ENCODE measurements around the gene SCN4A.

The SCN4A gene

DNA sequence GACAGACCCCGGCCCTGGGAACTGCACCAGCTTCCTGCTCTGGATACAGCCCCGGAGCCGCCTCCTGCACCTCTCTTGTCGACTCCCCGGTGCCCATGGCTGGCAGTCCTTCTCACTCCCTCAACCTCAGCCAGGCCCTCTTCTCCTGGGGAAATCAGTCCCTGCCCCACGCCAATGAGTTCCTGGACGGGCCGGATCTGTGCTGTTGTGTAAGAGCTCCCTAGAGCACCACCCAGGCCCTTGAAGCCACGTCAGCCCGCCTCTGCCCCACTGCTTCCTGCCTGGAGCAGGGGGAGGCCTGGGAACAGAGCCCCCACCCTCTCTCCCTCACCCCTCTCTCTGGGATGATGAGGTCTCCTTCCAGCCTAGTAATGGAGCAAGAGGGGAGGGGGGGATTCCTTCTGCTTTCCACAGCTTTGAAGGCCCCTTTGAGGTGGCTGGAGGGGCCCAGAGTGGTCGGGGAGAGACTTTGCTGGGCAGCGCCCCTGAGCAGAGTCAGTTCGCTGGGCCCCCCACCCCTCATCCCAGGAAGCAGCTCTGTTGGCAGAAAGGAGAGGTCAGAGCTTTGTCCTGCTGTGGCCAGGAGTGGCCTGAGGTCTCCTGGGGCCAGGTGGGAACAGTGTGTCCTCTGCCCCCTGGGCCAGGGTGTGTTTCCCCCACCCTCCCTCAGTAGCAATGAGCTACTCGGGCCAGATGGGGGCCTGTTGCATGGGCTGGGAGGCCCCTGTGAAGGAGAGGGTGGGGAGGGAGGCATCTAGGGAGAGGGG is 29.2 kb upstream of the SCN4A start:
- DNase-seq, result no peak

DNA sequence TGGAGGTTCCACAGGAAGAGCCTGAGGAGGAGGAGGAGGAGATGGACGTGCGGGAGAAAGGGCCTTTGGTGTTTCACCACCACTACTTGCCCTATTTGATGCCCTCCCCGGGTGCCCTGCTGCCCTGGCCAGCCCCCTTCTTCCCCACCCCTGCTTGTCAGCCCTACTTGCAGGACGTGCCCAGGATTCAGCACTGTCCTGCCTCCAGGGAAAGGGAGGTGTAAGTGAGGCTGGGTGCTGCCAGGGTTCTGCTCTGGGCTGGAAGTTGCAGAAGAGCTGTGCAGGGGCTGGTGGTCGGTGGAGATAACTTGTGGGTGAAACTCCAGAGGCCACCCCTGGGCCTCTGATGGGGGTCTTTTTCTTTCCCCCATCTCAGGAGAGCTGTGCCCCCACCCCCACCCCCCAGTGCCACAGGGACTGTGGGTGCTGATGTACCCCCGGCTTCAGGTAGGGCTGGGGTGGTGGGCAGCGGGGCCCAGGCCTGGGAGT is 28.4 kb upstream of the SCN4A start:
- no peak for DNase-seq

DNA sequence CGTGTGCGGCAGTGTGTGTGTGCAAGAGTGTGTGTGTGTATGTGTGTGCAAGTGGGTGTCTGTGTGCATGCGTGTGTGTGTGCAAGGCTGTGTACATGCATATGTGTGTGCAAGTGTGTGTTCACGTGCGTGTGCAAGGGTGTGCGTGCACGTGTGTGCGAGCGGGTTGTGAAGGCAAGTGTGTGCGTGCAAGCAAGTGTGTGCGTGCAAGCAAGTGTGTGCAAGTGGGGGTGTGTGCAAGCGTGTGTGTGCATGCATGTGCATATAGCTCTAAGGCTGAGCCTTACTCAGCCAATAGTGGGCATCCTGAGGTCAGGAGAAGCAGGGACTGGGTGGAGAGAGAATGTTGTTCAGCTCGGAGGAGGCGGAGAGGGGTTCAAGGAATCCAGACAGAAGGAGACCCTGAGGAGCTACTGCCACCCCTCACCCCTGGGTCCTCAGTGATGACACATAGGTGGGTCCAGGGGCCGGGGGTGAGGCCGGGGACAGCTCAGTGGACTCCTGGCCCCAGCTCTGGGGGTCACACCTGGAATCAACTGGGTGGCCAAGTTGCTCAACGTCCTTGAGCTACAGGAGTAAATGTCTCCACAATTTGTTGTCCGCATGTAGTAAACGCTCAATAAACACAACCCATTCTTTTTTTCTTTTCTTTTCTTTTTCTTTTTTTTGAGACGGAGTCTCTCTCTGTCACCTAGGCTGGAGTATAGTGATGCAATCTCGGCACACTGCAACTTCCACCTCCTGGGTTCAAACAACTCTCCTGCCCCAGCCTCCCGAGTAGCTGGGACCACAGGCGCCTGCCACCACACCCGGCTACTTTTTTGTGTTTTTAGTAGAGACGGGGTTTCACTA is 27.2 kb upstream of the SCN4A start:
- DNase-seq, result no peak

DNA sequence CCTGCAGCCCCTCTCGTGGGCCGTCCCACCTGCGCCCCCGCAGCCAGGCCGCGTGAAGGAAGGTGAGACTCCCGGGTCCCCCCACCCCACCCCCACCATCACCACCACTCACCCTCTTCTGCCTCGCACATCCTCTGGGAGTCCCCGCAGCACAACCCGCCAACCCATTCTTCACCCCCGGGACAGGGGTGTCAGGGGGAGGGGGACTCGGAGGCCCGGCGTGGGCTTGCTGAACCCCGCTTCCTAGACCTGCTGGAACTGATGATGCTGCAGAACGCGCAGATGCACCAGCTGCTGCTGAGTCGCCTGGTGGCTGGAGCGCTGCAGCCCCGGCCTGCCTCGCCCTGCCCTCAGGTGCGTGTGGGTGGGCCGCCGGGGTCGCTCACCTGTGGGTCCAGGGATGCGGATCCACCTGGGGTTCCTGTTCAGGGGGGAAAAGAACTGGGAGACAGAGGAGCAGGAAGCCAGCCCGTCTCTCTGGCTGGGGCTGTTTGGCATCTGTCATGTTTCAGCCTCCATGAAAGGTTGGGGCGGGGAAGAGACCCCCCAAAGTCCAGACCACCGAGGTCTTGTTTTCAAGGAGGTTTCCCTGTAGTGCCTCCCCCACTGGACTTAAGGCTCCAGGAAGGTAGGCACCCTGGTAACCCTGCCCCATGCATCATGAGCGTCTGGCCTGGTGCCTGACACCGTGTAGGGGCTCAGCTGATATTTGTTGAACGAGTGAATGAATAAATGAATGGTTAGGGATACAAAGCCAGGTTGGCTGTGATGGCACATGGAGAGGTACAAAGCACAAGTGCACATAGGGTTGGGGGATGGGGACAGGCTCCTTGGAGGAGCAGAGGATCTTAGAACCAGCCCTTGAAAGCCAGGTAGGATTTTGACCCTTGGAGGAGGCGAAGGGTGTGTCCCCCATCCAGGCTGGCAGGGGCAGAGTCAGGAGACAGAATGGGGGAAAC is 26.3 kb upstream of the SCN4A start:
- no peak for DNase-seq

DNA sequence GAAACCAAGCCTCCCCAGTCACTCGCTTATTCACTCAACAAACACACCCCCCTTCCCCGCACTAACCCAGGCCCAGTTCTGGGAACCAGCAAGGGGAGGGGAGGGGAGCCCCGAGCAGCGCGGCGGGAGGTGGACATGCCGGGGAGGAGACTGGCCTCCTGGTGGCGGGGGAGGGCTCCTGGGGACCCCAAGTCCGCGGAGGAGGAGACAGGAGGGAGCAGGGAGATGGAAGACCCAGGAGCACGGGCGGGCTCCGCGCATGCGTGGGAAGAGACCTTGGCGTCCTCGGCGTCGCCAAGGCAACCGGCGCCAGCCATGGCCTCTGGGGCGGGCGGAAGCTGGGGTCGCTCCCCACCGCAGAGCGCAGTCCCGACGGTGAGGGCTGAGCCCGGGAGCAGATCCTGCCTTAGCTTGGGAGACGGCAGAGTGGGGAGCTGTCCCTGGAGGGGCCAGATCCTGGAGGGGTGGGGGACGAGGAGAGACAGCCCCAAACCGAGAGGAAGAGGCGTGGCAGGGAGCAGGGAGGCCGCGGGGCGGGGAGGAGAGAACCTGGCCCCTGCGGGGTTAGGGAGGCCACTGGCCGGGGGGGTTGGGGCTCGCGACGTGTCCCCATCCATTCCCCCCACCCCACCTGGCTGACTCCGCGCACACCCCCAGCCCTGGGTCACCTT is 25.5 kb upstream of the SCN4A start, which contains the start of gene PRR29:
Gene PRR29 (plus strand): TSS at position 302 of the 671 bp plus-strand sequence. CDS start 14 bp downstream, at position 316.
- peak; percentile 66 for DNase-seq

DNA sequence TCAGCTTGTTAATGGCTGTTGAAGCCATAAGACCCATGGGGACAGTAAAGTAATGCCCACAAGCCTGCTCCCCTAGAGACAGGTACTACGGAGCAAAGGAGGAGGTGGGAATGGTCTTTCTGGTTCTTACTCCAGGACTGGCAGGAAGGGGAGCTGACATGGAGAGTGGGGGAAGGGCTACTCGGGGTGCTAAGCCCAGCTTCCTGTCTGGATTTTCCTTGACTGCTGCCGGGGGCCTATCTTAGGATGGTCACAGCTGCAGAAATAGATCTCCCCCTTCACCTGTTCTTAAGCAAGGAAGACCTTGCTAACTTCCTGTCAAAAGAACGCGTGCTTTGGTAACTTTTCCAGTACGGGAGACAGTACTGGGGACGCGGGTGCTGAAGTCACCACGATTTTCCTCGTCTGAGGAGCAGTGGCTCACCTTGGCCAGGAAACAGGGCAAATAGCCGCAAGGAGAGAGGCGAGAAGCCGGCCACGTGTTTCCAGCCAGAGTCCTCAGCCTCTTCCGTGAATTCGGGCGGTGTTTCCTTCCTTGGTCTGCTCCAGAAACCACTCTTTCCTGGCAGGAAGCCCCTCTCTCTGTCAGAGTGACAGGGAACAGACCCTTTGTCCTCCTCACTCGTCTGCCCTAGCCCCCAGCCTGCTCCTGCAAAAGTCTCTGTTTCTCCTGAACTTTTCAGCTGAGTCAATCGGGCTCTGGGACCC is 24.8 kb upstream of the SCN4A start:
- no peak for DNase-seq

DNA sequence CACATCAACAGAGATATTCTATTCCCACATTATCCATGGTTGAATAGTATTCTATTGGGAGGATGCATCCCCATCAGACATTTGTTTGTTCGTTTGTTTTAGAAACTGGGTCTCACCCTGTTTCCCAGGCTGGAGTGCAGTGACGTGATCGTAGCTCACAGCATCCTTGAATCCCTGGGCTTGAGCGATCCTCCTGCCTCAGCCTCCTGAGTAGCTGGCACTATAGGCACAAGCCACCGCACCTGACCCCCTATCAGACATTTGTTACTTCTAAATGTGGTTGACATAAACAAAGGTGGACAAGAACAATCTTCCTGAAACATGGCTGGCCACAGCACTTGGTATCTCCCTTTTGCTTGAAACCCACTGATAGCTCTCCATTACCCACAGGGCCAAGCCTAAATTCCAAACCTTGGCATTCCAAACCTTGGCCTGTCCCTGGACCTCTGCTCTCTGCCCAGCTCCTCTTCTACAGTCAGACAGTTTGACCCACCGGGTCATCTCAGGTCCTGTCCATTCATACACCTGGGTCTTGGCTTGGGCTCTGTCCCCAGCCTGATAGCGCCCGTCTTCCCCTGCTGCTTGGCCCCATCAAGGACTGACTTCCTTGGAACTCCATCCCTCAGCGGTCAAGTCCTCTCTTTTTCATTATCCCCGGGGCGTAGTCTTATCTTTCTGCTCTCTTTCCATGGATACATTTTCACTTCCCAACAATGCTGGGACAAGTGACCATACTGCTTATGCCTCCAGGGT is 23.9 kb upstream of the SCN4A start:
- DNase-seq, result no peak

DNA sequence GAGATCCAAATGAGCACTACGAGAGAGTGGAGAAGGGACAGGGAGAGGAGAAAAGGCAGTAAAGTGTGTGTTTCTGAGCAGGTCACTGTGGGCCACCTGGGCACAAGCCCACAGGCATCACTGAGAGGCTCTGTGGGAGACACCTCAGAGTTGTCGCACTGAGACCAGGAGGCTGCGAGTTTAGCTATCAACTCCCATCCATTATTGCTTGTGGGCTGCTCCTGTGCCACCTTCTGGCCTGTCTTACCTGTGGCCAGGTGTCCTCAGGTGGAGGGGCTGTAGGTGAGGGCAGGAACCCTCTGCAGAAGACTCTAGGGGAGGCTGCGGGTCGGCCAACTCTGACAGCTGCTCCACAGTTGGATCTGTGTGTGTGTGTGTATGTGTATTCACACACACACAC is 22.9 kb upstream of the SCN4A start:
- no peak for DNase-seq

DNA sequence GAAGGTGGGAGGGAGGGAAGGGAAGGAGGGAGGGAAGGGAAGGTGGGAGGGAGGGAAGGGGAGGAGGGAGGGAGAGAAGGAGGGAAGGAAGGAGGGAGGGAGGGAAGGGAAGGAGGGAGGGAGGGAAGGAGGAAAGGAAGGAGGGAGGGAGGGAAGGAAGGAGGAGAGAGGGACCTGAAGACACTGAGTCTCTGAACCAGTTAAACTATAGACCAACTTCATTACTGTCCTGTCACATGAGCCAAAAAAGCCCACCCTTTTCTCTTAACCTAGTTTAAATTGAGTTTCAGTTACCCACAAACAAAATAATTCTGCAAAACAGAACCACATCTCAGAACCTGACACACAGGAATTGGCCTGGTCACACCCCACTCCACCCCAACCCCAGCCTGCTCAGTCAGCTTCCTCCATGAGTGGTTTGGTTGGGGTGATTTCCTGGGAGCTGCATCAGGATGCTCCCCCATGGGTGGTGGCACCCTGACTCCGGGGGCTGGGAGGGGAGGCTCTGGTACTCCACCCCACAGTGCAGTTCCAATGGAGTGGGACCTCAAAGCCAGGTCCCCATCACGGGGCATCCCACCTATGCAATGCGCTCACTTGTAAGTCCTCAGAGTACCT is 20.8 kb upstream of the SCN4A start:
- DNase-seq, result no peak

DNA sequence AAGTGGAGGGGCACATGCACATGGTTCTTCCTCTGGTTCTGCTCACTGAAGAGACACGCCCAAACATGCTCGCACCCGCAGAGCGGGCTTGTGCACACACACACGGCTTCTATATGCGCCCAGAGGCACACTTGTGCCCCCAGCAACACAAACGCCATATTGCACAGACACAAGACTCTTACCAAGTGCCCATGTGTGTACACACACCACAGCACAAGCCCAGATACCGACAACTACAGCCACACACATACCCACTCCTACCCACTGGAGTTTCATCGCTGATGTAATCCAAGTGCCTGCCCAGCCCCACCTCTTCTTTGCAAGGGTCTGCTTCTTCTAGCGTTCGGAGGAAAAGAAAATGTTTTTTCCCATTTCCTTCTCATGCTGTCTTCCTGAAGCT is 18.9 kb upstream of the SCN4A start:
- no peak for DNase-seq

DNA sequence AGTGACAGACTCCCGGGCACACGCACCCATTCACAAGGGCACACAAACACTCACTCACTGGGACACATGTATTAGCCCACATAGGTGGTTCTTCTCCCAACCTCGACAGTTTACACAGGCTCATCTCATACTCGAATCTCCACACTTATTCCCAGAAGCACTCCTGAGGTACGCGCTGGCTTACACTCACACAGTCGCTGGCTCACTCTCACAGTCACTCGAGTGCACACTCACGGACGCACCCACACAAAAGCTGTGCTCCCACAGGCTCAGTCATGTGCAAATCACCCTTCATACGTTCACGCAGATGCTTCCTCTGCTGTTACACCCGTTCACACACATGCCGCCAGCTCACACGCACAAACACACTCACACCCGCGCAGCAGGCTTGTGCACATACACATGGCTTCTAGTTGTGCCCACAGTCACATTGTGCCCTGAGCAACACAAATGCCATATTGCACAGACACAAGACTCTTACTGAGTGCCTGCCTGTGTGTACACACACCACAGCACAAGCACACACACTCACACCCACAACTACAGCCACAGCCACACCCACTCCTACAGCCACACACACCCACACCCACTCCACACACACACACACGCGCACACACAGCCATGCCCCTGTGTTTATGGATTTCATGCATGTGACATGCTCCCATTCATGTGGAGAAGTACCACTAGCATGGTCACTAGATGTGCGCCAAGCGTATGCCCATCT is 17.1 kb upstream of the SCN4A start:
- DNase-seq, result no peak

DNA sequence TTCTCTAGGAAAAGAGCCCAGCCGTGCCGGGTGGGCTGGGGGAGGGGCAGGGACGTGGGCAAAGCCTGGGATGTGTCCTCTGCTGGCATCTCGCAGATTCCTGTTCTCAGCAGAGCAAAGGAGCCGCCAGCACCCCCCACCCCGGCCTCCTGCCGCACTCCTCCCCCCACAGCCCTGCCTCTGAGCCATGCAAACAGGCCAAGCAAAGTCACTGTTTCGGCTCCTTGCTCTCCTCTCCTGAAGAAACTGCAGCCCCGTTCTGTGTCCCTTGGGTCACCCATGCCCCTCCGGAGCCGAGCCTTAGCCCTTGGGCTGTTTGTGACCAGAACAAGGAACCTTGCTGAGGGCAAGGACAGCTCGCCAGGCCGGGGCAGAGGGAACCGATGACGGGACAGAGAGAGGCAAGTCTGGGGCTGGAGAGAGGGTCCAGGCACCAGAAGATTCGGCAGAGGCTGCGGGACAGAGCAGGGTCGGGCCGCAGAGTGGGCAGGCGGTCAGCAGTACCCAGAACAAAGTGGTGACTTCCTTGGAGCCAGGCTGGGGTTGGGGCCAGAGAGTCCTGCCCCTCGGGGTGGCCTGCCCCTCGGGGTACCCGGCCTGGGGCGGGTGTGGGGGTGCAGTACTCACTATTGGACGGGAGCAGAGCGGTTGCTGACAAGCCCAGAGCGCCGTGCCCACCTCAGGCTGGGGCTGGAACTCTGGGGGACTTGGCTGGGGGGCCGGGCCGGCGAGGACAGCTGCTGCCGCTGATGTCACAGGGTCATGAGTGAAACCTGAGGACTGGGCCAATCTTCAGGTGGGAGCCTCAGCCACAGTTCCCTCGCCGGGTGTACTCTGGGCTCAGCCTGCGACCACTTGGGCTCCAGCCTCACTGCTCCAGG is 16.3 kb upstream of the SCN4A start:
- no peak for DNase-seq

DNA sequence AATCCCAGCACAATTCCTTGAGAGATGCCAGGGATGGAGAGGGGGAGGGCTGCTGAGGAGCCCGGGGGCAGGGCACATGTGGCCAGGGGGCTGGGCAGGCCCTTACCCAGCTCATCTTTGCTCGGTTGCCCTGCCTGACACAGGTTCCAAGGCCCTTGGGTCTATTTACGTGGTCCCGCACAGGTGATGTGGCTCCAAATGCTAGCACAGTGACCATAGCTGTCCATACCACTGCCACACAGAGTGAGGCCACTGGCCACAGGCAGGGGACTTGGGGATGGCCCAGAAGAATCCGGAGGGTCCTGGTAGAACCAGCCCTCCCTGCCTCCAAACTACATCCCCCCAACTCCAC is 15.4 kb upstream of the SCN4A start:
- DNase-seq, result no peak

DNA sequence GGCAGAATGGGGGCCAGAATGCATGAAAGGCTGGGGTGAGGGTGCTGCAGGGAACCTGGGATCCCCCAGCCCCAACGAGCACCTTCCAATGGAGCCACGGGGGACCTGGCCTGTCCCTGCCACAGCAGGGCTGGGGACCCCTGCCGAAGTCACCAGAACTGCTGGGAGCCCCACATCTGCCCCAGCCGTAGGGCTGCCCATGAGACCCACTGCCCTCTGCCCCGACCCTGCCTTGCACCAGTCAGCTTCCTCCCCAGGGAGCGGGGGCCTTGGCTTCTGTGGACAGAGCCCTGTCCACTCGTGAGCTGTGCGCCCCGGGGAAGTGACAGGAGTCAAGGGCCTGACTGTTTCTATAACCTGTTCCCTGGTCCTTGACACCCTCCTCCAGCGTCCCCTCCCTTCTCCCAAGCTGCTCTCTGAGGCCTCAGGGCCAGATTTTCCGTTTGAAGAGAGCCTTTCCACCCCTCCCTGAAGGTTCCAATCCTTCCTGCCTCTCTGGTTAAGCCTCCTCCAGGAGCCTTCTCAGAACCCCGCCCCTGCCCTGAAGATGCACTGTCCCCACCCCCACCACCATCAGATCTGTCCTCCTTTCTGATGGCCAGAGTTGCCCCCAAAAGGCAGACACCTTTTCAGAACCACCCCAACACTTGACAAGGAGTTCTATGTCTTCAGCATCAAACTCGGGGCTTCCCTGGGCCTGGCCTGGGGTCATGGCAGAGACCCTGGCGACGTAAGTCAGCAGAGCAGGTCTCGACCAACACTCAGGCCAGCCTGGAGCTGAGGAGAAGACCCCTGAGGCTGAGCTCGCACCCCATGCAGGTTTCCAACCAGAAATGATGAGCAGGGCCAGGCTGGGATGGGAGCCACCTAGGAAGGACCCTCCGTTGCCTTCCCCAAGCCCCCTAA is 14.8 kb upstream of the SCN4A start:
- DNase-seq, result no peak

DNA sequence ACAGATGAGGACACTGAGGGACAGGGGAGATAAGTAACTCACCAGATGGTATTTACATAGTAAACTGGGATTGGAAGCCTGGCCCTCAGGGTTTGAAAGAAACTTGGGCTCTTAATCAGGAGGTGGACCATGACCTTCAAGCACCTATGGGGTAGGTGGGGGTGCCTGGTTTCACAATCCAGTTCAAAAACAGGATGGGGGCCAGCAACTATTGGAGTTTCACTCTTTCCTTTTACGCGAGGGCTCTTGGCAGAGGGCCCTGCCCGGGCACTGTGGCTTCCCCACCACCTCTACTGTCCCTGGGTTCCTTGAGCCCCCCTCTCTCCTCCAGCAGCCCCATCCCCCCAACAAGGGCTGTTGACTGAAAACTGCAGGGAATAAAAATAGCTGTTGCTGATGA is 14.1 kb upstream of the SCN4A start:
- DNase-seq, result no peak

DNA sequence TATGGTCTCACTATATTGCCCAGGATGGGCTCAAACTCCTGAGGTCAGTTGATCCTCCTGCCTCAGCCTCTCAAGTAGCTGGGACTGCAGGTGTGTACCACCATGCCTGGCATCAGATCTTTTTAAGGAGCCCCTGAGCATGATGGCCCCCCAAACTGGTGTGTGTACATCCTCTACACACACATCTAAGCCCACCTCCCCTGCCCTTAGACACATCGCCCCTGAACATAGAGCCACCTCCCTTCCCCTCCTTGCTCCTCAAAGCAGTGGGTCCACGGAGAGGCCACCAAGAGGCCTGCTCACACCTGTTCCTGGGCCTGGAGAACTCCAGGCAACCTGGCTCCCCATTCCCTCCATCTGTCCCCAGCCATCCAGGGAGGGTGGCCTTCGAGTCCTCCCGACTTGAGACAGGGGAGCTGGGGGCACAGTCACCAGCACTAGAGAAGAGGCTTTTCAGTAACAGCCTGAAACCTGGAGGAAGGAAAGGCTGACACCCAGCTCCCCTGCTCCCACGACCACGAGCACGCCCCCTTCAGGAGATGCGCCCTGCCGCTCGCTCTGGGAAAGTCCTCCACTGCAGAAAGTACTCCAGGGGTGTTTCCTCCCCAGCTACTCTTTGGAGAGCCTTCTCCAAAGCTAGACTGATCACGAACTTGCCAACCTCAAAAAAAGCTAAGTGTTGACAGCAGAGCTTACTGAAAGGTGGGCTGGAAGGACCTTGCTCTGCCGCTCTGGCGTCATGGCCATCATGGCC is 12.8 kb upstream of the SCN4A start:
- no peak for DNase-seq

Measured in stimulated activated CD4-positive, alpha-beta T cell treated with anti-CD3 and anti-CD28 coated beads, Interleukin-12 subunit alpha, Interleukin-12 subunit beta, amount 100 ng/mL, for 4 hours (primary cell).